HG03064 (cell line): ENCODE data around the gene PWWP2B.

Experiments
- ATAC-seq: cut with Tn5 transposase; IDR thresholded peaks from one replicate; pipeline ENCODE4 v1.9.1; 2021; ENCODE audit warnings: low read depth; ENCODE audit not compliant: unreplicated experiment

Gene PWWP2B

GRCh38 chr10:132454296-132455198, 57.5 kb downstream of the PWWP2B start:
- ATAC-seq = no peak

GRCh38 chr10:132455441-132455971, 58.5 kb downstream of the PWWP2B start:
- ATAC-seq = no peak

- ATAC-seq = no peak
Observed at GRCh38 chr10:132455986-132456847, 59.2 kb downstream of the PWWP2B start.

GRCh38 chr10:132456881-132457280, 59.9 kb downstream of the PWWP2B start:
- ATAC-seq = no peak

GRCh38 chr10:132457328-132458070, 60.5 kb downstream of the PWWP2B start:
- no peak for ATAC-seq

GRCh38 chr10:132458071-132458585, 61.1 kb downstream of the PWWP2B start:
- ATAC-seq = no peak

- no peak for ATAC-seq
Observed at GRCh38 chr10:132458586-132459300, 61.7 kb downstream of the PWWP2B start.

GRCh38 chr10:132459301-132460003, 62.5 kb downstream of the PWWP2B start:
- no peak for ATAC-seq

- no peak for ATAC-seq
Observed at GRCh38 chr10:132460071-132460470, 63.1 kb downstream of the PWWP2B start.

- ATAC-seq = no peak
Observed at GRCh38 chr10:132460691-132461090, 63.7 kb downstream of the PWWP2B start.

- ATAC-seq = no peak
Observed at GRCh38 chr10:132461103-132461682, 64.2 kb downstream of the PWWP2B start.

- ATAC-seq = no peak
Observed at GRCh38 chr10:132461683-132462231, 64.8 kb downstream of the PWWP2B start.

- no peak for ATAC-seq
Observed at GRCh38 chr10:132462463-132463332, 65.7 kb downstream of the PWWP2B start.

- ATAC-seq = no peak
Observed at GRCh38 chr10:132463333-132464255, 66.6 kb downstream of the PWWP2B start.

- no peak for ATAC-seq
Observed at GRCh38 chr10:132464256-132465192, 67.5 kb downstream of the PWWP2B start.
